Uterus (tissue), 4 donors: ENCODE results near the gene CLEC5A. TPM values are rescaled to one million over a fixed set of nuclear protein-coding genes. Genes with fewer than 3 reads are reported as not detected.

Experiments
- DNase-seq, 2 donors: peaks; one replicate each; pipeline ENCODE4 v3.0.0-alpha.2; 2019 to 2020
- H3K27ac ChIP-seq, 2 donors: fragments of 200-600 bp; sonication (generic); 1 replicate in 1 of 2; 2 replicates in 1 of 2; pipeline ENCODE4 v1.5.1; 2016 to 2018
- H3K27me3 ChIP-seq, 2 donors: fragments of 200-600 bp; sonication (generic); one replicate each; pipeline ENCODE4 v1.5.1; 2018 to 2019; ENCODE audit warnings: control low read depth in 1 of 2
- H3K36me3 ChIP-seq, 2 donors: fragments of 200-600 bp; sonication (generic); one replicate each; pipeline ENCODE4 v1.5.1; 2019; ENCODE audit warnings: control low read depth in 1 of 2
- H3K4me1 ChIP-seq, 2 donors: fragments of 200-600 bp; sonication (generic); one replicate each; pipeline ENCODE4 v1.5.1; 2018 to 2019; ENCODE audit warnings: control low read depth in 1 of 2
- H3K4me3 ChIP-seq, 2 donors: fragments of 200-600 bp; sonication (generic); 1 replicate in 1 of 2; 2 replicates in 1 of 2; pipeline ENCODE4 v1.5.1; 2018 to 2019; ENCODE audit warnings: mild to moderate bottlenecking in 1 of 2
- H3K9me3 ChIP-seq, 2 donors: fragments of 200-600 bp; sonication (generic); one replicate each; pipeline ENCODE4 v1.5.1; 2019; ENCODE audit warnings: control low read depth in 1 of 2
- CTCF ChIP-seq, 4 experiments: fragments of 200-600 bp in 2 of 4; fragments of 450-650 bp in 2 of 4; sonication (generic) in 2 of 4; IDR thresholded peaks; one replicate each; pipeline ENCODE4 v1.5.1; 2016 to 2019; ENCODE audit warnings: antibody characterized with exemption in 4 of 4, mild to moderate bottlenecking in 2 of 4, moderate library complexity in 1 of 4
- POLR2A ChIP-seq, 2 donors: fragments of 450-650 bp; IDR thresholded peaks; one replicate each; pipeline ENCODE4 v1.6.1; 2016; ENCODE audit warnings: antibody characterized with exemption in 2 of 2, mild to moderate bottlenecking in 1 of 2, moderate library complexity in 1 of 2
- intact Hi-C: fragments of 100-400 bp; cut with DNase I; formaldehyde crosslinking; loops from one replicate; pipeline ENCODE4 v1.15.1; 2023; ENCODE audit warnings: low total_unique reads
- total RNA-seq, 4 donors: library from RNA; depleted of rRNA in 3 of 4; stranded (reverse); fragments of >200 nt in 3 of 4; gene quantifications; one replicate each; pipeline versions ENCODE4 v1.1.0 to v1.2.4, GENCODE V29; 2014 to 2023
- donor health status: DM: yes; HTN: yes; CAD: no.

CLEC5A gene
- total RNA-seq, 4 donors from 2014 or later: 0.28 to 3.8 TPM; not detected in 2

- no peak for TF ChIP-seq CTCF (IDR thresholded peaks at IDR 0.05)
- TF ChIP-seq POLR2A (IDR thresholded peaks at IDR 0.05): no peak
- intact Hi-C loops: no loop called here
- no peaks in the 10 kb centered on the region for H3K27me3 ChIP-seq
Observed at GRCh38 chr7:141949911-141950310, 3.1 kb upstream of the CLEC5A start.

DNA sequence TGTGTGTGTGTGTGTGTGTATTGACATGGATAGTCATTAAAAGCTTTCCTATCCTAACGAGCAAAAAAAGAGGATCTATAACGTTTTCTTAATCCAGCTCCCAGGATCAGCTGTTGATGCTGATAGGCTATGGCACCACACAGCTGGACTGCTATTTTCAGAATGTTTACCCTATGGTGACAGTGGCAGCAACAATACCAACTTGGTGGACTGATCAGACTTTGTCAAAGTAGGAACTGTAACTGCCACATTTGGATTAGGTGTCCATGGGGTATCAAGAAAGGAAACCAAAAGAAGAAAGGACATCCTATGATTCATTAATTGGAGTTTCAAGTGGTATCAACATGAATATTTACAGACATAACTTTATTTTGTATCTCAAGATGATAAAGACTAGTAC lies 2.7 kb upstream of the CLEC5A start:
- TF ChIP-seq POLR2A (IDR thresholded peaks at IDR 0.05): no peak
- no peak for TF ChIP-seq CTCF (IDR thresholded peaks at IDR 0.05)
- no peak for DNase-seq
- H3K27ac ChIP-seq: no peak overlapping the region
- no peaks in the 10 kb centered on the region for H3K36me3 ChIP-seq
- no peak overlapping the region for H3K4me3 ChIP-seq
- H3K4me1 ChIP-seq: no peaks in the 10 kb centered on the region
- intact Hi-C loops: no loop called here
- no peaks in the 10 kb centered on the region for H3K9me3 ChIP-seq
- no peaks in the 10 kb centered on the region for H3K27me3 ChIP-seq

More at GRCh38 chr7:141949911-141950310, 3.1 kb upstream of the CLEC5A start:
- Histone ChIP-seq H3K9me3 (no peaks in the 10 kb centered on the region), H3K27ac (no peak overlapping the region), H3K4me1 (no peaks in the 10 kb centered on the region), H3K36me3 (no peaks in the 10 kb centered on the region), H3K4me3 (no peak overlapping the region)
- no peak for DNase-seq

GRCh38 chr7:141949021-141949420 lies 2.2 kb upstream of the CLEC5A start:
- H3K4me1 ChIP-seq: no peaks in the 10 kb centered on the region
- intact Hi-C loops: no loop called here
- H3K36me3 ChIP-seq: no peaks in the 10 kb centered on the region
- H3K27ac ChIP-seq: no peak overlapping the region
- H3K4me3 ChIP-seq: no peak overlapping the region
- H3K9me3 ChIP-seq: no peaks in the 10 kb centered on the region
- no peaks in the 10 kb centered on the region for H3K27me3 ChIP-seq
- no peak for DNase-seq
- TF ChIP-seq POLR2A (IDR thresholded peaks at IDR 0.05): no peak
- TF ChIP-seq CTCF (IDR thresholded peaks at IDR 0.05): no peak

DNA sequence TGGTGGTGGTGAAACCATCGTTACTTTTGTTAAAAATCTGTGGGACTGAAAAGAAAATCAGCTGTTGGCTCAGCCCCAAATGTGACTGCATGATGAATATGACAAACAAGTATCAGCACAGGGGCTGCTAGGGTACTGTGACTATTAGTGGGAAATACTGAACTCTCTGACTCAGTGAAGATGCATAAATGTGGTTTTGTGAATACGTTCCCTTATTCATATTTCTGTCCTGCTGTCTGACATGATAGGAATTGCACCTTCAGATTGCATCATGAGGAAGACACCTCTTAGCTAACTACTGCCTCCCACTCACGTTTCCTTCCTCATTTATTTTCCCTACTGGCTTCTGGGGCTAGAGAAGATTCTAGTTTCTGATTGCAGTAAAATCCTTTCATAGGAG lies 1.4 kb downstream of the CLEC5A start:
- Histone ChIP-seq H3K4me3 (no peak overlapping the region), H3K36me3 (no peaks in the 10 kb centered on the region), H3K27ac (no peak overlapping the region), H3K9me3 (no peaks in the 10 kb centered on the region), H3K4me1 (no peaks in the 10 kb centered on the region), H3K27me3 (no peaks in the 10 kb centered on the region)
- TF ChIP-seq CTCF (IDR thresholded peaks at IDR 0.05) (no peak), POLR2A (IDR thresholded peaks at IDR 0.05) (no peak)
- no peak for DNase-seq
- intact Hi-C loops: no loop called here

GRCh38 chr7:141944811-141945210 lies 2.0 kb downstream of the CLEC5A start:
- TF ChIP-seq CTCF (IDR thresholded peaks at IDR 0.05) (no peak), POLR2A (IDR thresholded peaks at IDR 0.05) (no peak)
- Histone ChIP-seq H3K4me1 (no peaks in the 10 kb centered on the region), H3K27ac (no peak overlapping the region), H3K27me3 (no peaks in the 10 kb centered on the region), H3K4me3 (no peak overlapping the region), H3K9me3 (no peaks in the 10 kb centered on the region), H3K36me3 (no peaks in the 10 kb centered on the region)
- intact Hi-C loops: no loop called here
- no peak for DNase-seq
